Adipose tissue (tissue), 3 donors: ENCODE results near the gene PCMTD2. TPM values are rescaled to one million over a fixed set of nuclear protein-coding genes. Genes with fewer than 3 reads are reported as not detected.

Experiments
- H3K27ac ChIP-seq: one replicate; pipeline ENCODE4 v1.5.1; 2013; ENCODE audit warnings: low read depth, low read length
- WGBS, 3 donors: extraction: QIAGEN DNeasy Blood & Tissue Kit; methylation state at CpG; one replicate each; pipeline ENCODE4 v1.1.7; 2013; 5-methylcytosine and 5-hydroxymethylcytosine counted together
- polyA plus RNA-seq, 3 donors: library from polyadenylated mRNA; stranded (reverse); fragments of 200-250 nt; gene quantifications; one replicate each; pipeline ENCODE4 v1.2.3, GENCODE V29; 2013
- donor health status: healthy with polysubstance abuse.
- donor health status: Bipolar disorder and iron deficiency.
- donor health status: healthy.

PCMTD2 gene
- polyA plus RNA-seq, 3 donors = 17.5 to 29.0 (median 21.1) TPM

DNA sequence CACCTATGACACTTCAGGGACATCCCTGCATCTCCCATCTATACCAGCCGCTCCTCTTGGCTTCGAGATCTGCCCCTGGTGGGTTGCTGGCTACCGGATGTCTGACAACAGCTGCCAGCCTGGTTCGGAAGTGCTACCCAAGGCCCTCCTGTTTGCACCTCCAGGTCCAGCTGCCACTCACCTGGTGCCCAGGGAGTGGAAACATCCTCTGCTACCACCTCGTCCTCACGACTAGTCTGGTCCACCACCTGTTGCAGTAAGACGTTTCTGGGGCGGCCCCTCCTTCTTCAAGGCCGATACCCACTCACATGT, 8.3 kb upstream of the PCMTD2 start:
- no peak overlapping the region for H3K27ac ChIP-seq
- 76 to 86% (median 85%) methylated on average over 9 of the region's 9 CpGs for WGBS, 3 donors

DNA sequence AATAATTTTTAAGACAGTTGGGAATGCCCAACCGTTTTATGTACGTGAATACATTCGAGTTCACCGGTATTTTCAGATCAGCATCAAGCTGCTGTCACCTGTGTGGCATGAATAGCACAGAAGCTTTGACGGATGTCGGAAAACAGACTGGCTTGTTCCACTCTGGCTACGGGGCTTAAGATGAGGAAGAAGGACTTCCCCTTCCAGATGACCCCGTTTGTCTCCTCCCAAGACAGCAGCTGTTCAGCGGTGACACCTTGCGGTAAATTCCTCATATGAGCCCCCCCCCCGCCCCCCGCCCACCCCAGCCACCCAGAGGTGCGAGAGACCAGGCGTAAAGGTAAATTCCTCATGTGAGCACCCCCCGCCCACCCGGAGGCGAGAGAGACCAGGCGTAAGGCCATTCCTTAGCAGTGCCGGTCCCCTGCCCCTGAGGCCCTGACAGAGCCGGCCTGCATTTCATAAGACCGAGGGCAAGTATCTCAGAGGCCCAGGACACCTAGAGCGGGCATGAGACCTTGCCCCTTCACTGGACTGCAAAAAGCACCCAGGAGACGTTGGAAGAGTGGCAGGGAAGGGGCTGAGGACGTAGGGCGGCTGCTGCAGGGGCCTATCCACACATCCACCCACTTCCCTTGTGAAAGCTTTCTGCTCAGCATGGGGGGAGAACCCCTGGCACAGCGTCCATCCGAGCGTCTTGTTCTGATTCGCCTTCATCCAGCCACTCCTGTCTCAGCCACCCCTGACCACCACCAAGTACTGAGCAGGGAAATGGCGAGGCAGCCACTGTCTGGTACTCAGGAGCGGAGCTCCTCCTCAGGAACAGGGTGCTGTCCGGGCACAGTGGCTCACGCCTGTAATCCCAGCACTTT, 7.3 kb upstream of the PCMTD2 start:
- 60 to 64% (median 61%) methylated on average over 33 of the region's 33 CpGs for WGBS, 3 donors

DNA sequence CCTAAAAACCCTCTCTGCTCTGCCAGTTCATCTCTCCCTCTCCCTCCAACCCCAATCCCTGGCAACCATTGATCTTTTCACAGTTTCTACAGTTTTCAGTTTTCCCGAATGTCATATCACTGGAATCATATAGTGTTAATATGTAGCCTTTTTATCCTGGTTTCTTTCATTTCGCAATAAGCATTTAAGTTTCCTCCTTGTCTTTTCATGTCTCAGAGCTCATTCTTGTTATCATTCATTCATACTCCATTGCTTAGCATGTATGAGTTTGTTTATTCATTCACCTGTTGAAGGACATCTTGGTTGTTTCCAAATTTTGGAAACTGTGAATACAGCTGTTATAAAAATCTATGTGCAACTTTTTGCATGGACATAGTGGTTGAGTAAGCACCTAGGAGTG, 5.5 kb upstream of the PCMTD2 start:
- H3K27ac ChIP-seq = no peak overlapping the region
- WGBS, 3 donors = 59 to 87% (median 80%) methylated on average over 2 of the region's 2 CpGs

More for the DNA sequence above, 7.3 kb upstream of the PCMTD2 start:
- no peak overlapping the region for H3K27ac ChIP-seq

DNA sequence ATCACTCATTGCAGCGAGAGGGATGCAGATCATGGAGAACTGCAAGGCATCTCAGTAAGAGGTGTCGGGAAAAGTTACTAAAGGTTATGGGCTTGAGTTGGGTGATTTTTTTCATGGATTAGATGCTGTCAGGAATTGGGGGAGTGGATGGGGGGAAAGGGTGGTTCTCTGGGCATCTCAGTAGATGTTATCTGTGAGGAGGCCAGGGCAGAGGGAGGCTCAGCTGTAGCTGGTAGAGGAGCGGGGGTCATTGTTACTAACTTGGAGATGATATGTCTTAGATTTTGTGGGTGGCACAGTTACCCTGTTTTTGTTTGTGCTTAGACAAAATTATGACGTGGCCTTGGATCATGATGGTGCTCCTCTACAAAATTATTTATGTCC, 2.6 kb upstream of the PCMTD2 start:
- H3K27ac ChIP-seq = no peak overlapping the region
- WGBS, 3 donors = 88 to 97% (median 95%) methylated on average over 4 of the region's 4 CpGs

DNA sequence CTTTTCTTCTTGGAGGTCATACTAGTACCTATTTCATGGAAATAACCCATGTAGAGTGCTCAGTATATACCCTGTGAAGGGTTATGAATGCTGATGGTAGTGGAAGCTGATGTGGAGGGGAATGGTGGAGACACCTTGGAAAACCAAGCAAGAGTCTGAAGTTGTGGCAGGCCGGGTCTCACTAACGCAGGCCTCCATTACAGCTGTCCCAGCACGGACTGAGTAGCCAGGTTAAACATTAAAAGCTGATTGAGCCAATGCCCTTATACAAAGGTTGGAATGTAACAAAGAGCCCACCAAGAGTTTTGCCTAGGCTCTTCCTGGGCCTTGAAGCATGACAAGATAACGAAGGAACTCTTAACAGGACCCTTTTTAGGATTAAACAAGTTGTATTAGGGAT, 2.1 kb upstream of the PCMTD2 start:
- WGBS, 3 donors = 54 to 93% (median 88%) methylated on average over 4 of the region's 4 CpGs
- H3K27ac ChIP-seq = no peak overlapping the region

DNA sequence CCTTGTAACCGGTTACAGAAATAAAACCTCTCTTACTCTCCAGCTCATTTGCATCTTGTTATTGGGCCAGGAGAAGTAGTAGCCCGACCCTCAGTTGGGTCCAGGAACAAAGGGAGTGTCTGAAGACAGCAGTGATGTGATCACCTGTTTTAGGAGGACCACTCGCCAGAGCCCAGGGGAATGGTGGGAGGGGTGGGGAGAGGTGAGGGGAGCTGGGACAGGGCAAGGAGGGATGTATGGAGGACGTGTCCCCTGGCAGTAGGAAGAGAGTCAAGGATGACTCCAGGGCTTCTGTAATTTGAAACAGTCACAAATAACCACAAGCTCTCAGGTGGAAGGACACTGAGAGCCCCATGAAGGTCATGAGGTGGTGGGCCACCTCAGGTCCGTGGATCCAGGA, 1.4 kb upstream of the PCMTD2 start:
- WGBS, 3 donors = 91 to 96% (median 93%) methylated on average over 5 of the region's 5 CpGs
- no peak overlapping the region for H3K27ac ChIP-seq

GRCh38 chr20:64254571-64255360, 782 bp upstream of the PCMTD2 start:
- WGBS, 3 donors = 76 to 77% (median 77%) methylated on average over 28 of the region's 28 CpGs
- no peak overlapping the region for H3K27ac ChIP-seq

DNA sequence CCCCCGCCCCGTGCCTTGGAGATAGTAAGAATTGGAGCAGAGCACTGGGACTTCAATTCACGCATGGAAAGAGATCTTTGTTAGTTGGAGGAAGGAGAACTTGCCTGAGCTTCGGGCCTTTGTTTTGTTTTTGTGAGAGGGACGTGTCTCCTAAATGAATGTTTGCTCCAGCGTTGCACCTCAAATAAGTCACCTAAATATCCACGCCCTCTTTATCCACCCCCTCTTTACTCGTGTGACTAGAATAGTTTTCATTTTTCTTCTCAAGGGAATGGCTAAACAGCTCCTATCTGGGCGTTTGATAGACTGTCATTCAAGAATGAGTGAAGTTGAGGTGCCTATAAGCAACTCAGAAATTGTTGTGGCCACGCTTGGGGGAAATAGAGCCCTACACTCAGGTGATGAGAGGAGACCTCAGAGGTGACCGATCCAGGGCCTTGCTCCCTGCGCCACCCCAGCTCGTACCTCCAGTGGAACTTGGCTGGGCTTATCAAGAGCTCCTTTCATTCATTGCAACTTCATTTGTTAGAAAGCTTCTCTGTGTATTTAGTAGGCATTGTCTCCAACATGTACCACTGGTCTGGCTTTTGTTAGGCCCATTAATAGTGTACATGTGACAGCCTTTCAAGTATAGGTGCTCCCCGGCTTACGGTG, 861 bp downstream of the PCMTD2 start:
- H3K27ac ChIP-seq = no peak overlapping the region
- 12 to 26% (median 22%) methylated on average over 15 of the region's 15 CpGs for whole genome bisulfite sequencing, 3 donors

DNA sequence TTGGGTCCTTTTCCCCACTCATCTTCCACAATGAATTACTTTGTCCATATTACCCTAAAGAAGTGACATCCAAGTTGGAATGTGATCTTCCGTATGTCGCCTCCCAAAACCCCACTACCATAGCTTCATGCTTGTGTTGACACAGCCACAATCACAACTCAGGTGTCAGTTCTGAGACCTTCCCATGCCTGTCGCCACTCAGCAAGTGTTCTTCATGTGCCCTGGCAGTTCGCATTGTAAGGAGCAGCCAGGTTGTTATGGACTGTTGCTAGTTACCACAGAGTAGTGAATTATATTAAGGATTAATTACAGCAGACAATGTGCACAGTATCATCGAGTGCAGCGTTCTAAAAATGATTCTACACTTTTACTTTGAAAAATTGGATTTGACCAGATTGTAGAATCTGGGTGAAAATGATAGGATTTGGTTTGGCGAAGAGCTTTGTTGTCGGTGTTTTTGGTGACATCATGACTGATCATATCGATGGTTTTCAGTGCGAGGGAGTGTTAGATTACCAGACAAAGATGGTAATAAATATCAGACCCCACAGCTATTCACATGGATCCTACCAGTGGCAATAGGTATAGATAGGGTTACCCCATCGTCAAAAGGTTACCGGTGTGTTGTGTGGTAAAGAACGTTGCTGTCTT, 1.7 kb downstream of the PCMTD2 start:
- 75 to 94% (median 91%) methylated on average over 13 of the region's 13 CpGs for WGBS, 3 donors
- no peak overlapping the region for H3K27ac ChIP-seq

- 90 to 92% (median 90%) methylated on average over 9 of the region's 9 CpGs for WGBS, 3 donors
Measured at GRCh38 chr20:64258071-64258823, 2.7 kb downstream of the PCMTD2 start.

GRCh38 chr20:64260239-64260638, 4.7 kb downstream of the PCMTD2 start:
- no peak overlapping the region for H3K27ac ChIP-seq
- 61 to 86% (median 69%) methylated on average over 6 of the region's 6 CpGs for WGBS, 3 donors

More at GRCh38 chr20:64258071-64258823, 2.7 kb downstream of the PCMTD2 start:
- no peak overlapping the region for H3K27ac ChIP-seq

- WGBS, 3 donors = 24 to 54% (median 28%) methylated on average over 9 of the region's 9 CpGs
Measured at GRCh38 chr20:64261138-64261537, 5.6 kb downstream of the PCMTD2 start.

DNA sequence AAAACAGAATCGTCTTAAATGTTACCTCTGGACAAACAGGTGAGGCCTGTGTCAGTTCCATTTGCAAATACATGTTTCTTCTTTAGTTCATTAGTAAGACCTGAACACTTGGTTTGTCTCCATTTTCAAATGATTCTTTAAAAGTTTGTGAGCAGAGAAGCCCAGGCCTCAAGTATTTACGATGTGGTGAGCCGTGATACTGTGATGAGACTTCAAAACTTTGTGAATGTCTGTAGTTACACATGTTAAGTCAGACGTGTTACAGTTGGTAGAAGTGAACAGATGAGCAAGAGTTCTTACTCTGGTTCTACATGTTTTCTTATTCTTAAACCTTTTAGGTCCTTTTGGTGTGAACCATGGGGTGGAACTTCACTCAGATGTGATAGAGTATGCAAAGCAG, 8.5 kb downstream of the PCMTD2 start:
- WGBS, 3 donors = 81 to 88% (median 84%) methylated on average over 4 of the region's 4 CpGs
- no peak overlapping the region for H3K27ac ChIP-seq

More at GRCh38 chr20:64261138-64261537, 5.6 kb downstream of the PCMTD2 start:
- H3K27ac ChIP-seq = no peak overlapping the region

DNA sequence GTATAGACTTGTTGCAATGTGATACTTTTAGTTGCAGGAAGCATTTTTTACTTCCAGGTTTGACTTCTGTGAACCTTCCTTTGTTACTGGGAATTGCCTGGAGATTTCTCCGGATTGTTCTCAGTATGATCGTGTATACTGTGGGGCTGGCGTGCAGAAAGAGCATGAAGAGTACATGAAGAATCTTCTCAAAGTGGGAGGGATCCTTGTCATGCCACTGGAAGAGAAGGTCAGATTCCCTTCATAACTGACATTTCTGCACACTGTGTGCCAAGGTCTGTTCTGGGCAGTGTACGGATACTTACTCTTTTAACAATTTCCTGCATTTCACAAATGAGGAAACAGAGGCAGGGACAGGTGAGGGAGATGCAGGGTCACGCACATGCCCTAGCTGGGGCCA, 9.7 kb downstream of the PCMTD2 start:
- H3K27ac ChIP-seq = no peak overlapping the region
- WGBS, 3 donors = 59 to 84% (median 60%) methylated on average over 5 of the region's 5 CpGs

- H3K27ac ChIP-seq = no peak overlapping the region
- 86 to 93% (median 92%) methylated on average over 5 of the region's 5 CpGs for WGBS, 3 donors
Measured at GRCh38 chr20:64266988-64267387, 11.4 kb downstream of the PCMTD2 start.

DNA sequence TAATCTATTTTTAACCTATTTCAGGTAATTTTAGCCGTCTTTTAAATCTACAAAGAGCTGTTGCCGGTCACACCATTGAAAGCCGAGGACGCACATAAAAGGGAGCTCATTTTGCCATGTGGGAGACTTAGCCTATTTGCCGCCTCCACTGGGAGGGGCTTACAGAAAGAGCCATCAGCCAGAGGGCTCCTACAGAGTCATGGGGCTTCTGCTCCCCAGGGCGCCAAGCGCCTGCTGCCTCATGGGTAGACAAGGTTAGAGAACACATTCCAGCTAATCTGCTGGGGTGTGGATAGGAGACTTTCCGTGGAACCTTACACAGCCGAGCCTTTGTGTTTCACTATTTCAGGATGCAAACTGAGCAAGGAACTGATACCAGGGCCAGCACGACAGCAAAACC, 12.6 kb downstream of the PCMTD2 start:
- WGBS, 3 donors = 93 to 95% (median 94%) methylated on average over 10 of the region's 10 CpGs
- H3K27ac ChIP-seq = no peak overlapping the region

- no peak overlapping the region for H3K27ac ChIP-seq
- WGBS, 3 donors = 94 to 97% (median 96%) methylated on average over 53 of the region's 53 CpGs
Measured at GRCh38 chr20:64269604-64270411, 14.3 kb downstream of the PCMTD2 start.
